ENCODE results near the gene PEF1. TPM values are rescaled to one million over a fixed set of nuclear protein-coding genes. Genes with fewer than 3 reads are reported as not detected.
A peak's percentile ranks its signal among the peaks of the same experiment; 100 is the strongest.

The PEF1 gene
- total RNA-seq, 1 experiment from 2014 or later: 33.7 TPM

DNA sequence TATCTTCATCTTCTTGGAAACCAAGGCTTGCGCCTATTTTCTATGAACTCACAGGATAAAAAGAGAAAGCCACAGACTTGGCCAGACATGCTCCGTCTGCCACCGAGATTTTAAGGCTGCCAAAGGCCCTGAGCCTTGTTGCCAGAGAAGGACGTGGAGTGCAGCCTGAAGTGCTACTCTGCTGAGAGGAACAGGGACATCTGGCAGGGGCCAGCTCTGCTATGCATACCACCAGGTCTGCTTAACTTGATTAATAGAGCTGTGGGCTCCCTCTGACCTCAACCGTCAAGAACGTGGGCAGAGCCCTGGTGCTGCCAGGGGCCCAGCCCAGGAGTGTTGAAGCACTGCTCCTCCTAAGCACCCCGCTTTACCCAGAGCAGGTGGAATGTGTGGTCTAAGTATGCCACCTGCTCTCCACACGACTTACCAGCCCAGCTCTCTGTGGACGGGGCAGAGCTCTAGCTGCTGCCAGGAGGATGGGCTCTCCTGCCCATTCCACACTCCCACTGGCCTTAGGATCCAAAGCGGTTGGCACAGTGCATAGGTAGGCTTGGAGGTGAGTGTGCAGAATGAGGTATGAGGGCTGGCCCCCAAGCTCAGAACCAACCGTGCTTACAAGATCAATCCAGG lies 16.6 kb downstream of the PEF1 start:
- no peak overlapping the region for H3K4me3 Mint-ChIP-seq
- ChIA-PET POLR2A (no interaction called here), CTCF (interaction anchor here (1.4 kb wide), 1 partner anchor 10 kb away, joined by 9 read pairs; no protein-coding TSS in a partner anchor)
- DNase-seq (ENCODE audit: low spot score) (no peak), ATAC-seq (no peak)
- TF ChIP-seq, protein P1, sequence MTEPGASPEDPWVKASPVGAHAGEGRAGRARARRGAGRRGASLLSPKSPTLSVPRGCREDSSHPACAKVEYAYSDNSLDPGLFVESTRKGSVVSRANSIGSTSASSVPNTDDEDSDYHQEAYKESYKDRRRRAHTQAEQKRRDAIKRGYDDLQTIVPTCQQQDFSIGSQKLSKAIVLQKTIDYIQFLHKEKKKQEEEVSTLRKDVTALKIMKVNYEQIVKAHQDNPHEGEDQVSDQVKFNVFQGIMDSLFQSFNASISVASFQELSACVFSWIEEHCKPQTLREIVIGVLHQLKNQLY (CRISPR knock-in tag; IDR thresholded peaks at IDR 0.05): no peak
- TF ChIP-seq JUN (CRISPR knock-in tag; IDR thresholded peaks at IDR 0.05) (no peak), STAT6 (CRISPR knock-in tag; conservative IDR thresholded peaks at IDR 0.05; ENCODE audit: low read depth) (no peak)
- TF ChIP-seq, protein P2, sequence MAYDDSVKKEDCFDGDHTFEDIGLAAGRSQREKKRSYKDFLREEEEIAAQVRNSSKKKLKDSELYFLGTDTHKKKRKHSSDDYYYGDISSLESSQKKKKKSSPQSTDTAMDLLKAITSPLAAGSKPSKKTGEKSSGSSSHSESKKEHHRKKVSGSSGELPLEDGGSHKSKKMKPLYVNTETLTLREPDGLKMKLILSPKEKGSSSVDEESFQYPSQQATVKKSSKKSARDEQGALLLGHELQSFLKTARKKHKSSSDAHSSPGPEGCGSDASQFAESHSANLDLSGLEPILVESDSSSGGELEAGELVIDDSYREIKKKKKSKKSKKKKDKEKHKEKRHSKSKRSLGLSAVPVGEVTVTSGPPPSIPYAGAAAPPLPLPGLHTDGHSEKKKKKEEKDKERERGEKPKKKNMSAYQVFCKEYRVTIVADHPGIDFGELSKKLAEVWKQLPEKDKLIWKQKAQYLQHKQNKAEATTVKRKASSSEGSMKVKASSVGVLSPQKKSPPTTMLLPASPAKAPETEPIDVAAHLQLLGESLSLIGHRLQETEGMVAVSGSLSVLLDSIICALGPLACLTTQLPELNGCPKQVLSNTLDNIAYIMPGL (CRISPR knock-in tag; IDR thresholded peaks at IDR 0.05): no peak
- H3K27ac Mint-ChIP-seq: 0 out of 2 replicates have a peak overlapping the region, but pooled peaks have one; percentile 7
- no peaks in the 10 kb centered on the region for H3K9me3 Mint-ChIP-seq
- H3K4me1 Mint-ChIP-seq: 0 out of 2 replicates have a peak, but pooled peaks cover 4% of the 10 kb centered on the region
- H3K27me3 Mint-ChIP-seq (ENCODE audit: low read depth): no peaks in the 10 kb centered on the region
- H3K36me3 Mint-ChIP-seq: peaks cover 17% of the 10 kb centered on the region

- H3K27ac Mint-ChIP-seq: no peak overlapping the region
- peaks cover 17% of the 10 kb centered on the region for H3K36me3 Mint-ChIP-seq
- CTCF ChIA-PET: interaction anchor here (0.8 to 2.8 kb wide), 4 partner anchors 9 to 161 kb away, joined by 4 to 14 read pairs (median 6); partner anchors contain the start of gene HCRTR1
- DNase-seq (ENCODE audit: low spot score) (no peak), ATAC-seq (no peak)
- no peaks in the 10 kb centered on the region for H3K9me3 Mint-ChIP-seq
- no peak overlapping the region for H3K4me3 Mint-ChIP-seq
- POLR2A ChIA-PET: interaction anchor here (0.5 kb wide), 1 partner anchor 480 kb away, joined by 5 read pairs; no protein-coding TSS in a partner anchor
- no peaks in the 10 kb centered on the region for H3K27me3 Mint-ChIP-seq (ENCODE audit: low read depth)
- 0 out of 2 replicates have a peak, but pooled peaks cover 4% of the 10 kb centered on the region for H3K4me1 Mint-ChIP-seq
- TF ChIP-seq ZNF317 (CRISPR knock-in tag; IDR thresholded peaks at IDR 0.05; ENCODE audit: borderline replicate concordance, low read depth) (no peak), ZNF263 (CRISPR knock-in tag; IDR thresholded peaks at IDR 0.05; ENCODE audit: low read depth) (no peak), TEAD1 (CRISPR knock-in tag; IDR thresholded peaks at IDR 0.05) (no peak), AFF4 (CRISPR knock-in tag; IDR thresholded peaks at IDR 0.05; ENCODE audit: borderline replicate concordance) (no peak), TP53 (CRISPR knock-in tag; IDR thresholded peaks at IDR 0.05) (no peak), ZNF671 (CRISPR knock-in tag; IDR thresholded peaks at IDR 0.05) (no peak), JAZF1 (CRISPR knock-in tag; IDR thresholded peaks at IDR 0.05) (no peak), NR2C2 (CRISPR knock-in tag; IDR thresholded peaks at IDR 0.05) (no peak), ETV6 (CRISPR knock-in tag; IDR thresholded peaks at IDR 0.05) (no peak), AR (CRISPR knock-in tag; IDR thresholded peaks at IDR 0.05) (no peak), EMX1 (CRISPR knock-in tag; IDR thresholded peaks at IDR 0.05) (no peak)
- TF ChIP-seq, protein P3, sequence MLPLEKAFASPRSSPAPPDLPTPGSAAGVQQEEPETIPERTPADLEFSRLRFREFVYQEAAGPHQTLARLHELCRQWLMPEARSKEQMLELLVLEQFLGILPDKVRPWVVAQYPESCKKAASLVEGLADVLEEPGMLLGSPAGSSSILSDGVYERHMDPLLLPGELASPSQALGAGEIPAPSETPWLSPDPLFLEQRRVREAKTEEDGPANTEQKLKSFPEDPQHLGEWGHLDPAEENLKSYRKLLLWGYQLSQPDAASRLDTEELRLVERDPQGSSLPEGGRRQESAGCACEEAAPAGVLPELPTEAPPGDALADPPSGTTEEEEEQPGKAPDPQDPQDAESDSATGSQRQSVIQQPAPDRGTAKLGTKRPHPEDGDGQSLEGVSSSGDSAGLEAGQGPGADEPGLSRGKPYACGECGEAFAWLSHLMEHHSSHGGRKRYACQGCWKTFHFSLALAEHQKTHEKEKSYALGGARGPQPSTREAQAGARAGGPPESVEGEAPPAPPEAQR (CRISPR knock-in tag; IDR thresholded peaks at IDR 0.05): no peak
- TF ChIP-seq, protein P4, sequence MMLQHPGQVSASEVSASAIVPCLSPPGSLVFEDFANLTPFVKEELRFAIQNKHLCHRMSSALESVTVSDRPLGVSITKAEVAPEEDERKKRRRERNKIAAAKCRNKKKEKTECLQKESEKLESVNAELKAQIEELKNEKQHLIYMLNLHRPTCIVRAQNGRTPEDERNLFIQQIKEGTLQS (CRISPR knock-in tag; conservative IDR thresholded peaks at IDR 0.05): no peak
- TF ChIP-seq, protein P2 (CRISPR knock-in tag; IDR thresholded peaks at IDR 0.05): no peak
Measured at GRCh38 chr1:31627301-31627929, 17.3 kb downstream of the PEF1 start.

Data from WTC11 (cell line).